Activated naive CD4-positive, alpha-beta T cell treated with anti-CD3 and anti-CD28 coated beads, Interleukin-2, amount 10 ng/mL, durations not matched to agents 5 hours and 36 hours (primary cell): ENCODE results near the gene ARMC9. TPM values are rescaled to one million over a fixed set of nuclear protein-coding genes. Genes with fewer than 3 reads are reported as not detected.

Source experiments
- microRNA-seq: library from miRNA; unstranded; fragments of <30 nt; microRNA quantifications from one replicate; pipeline ENCODE4 v1.2.0, GENCODE V29; 2022; ENCODE audit warnings: borderline microRNAs expressed, borderline replicate concordance
- total RNA-seq, 2 experiments: library from RNA; stranded (reverse); gene quantifications; one replicate each; pipeline ENCODE4 v1.2.3, GENCODE V29; 2021

ARMC9 gene
- under 1 TPM; 0.50 to 0.51 TPM for total RNA-seq

GRCh38 chr2:231198291-231199173 is at the start of gene ARMC9:
TSS of gene ARMC9 (plus strand) at chr2:231198631. CDS start at chr2:231206239, 7,608 bp downstream.

GRCh38 chr2:231395188-231396057 is 197.0 kb downstream of the ARMC9 start, which contains the start of gene B3GNT7:
TSS of gene B3GNT7 (plus strand) at chr2:231395710. CDS start at chr2:231395804, 94 bp downstream.

Small RNA genes within 50 kb of the gene (microRNA-seq; reads per million reads assigned to microRNA genes)
- not detected for gene MIR4777

Other genes with a start within 250 kb of the ARMC9 start
- not detected for gene SPATA3, start 202.5 kb upstream of the ARMC9 start, total RNA-seq
- under 1 TPM; 0.35 to 0.65 TPM for gene C2orf72, start 161.1 kb upstream of the ARMC9 start, total RNA-seq
- 10 to 100 TPM; 60.7 to 62.5 TPM for gene PSMD1, start 141.8 kb upstream of the ARMC9 start, total RNA-seq
- not detected for gene HTR2B, start 73.6 kb upstream of the ARMC9 start, total RNA-seq
- not detected for gene B3GNT7, start 197.1 kb downstream of the ARMC9 start, total RNA-seq